GM18508 (cell line): ENCODE measurements around the gene ADNP.

Source experiments
- ATAC-seq: cut with Tn5 transposase; IDR thresholded peaks from one replicate; pipeline ENCODE4 v1.9.1; 2021; ENCODE audit warnings: moderate number of reproducible peaks; ENCODE audit not compliant: insufficient read depth, unreplicated experiment

Gene ADNP

GRCh38 chr20:50876063-50876685 lies 55.1 kb downstream of the ADNP start:
- ATAC-seq, result no peak

GRCh38 chr20:50874758-50875665 lies 56.2 kb downstream of the ADNP start:
- ATAC-seq, result no peak

- no peak for ATAC-seq
These were observed 57.0 kb downstream of the ADNP start for GRCh38 chr20:50874111-50874757.

- ATAC-seq, result no peak
These were observed 57.7 kb downstream of the ADNP start for GRCh38 chr20:50873585-50873984.

GRCh38 chr20:50872560-50873425 lies 58.4 kb downstream of the ADNP start:
- no peak for ATAC-seq

- ATAC-seq, result no peak
These were observed 60.6 kb downstream of the ADNP start for GRCh38 chr20:50870561-50871161.

GRCh38 chr20:50868509-50869495 lies 62.4 kb downstream of the ADNP start:
- no peak for ATAC-seq

- ATAC-seq, result no peak
These were observed 63.4 kb downstream of the ADNP start for GRCh38 chr20:50867805-50868204.

GRCh38 chr20:50866831-50867230 lies 64.4 kb downstream of the ADNP start:
- no peak for ATAC-seq

GRCh38 chr20:50866036-50866685 lies 65.1 kb downstream of the ADNP start:
- no peak for ATAC-seq

- ATAC-seq, result no peak
These were observed 65.6 kb downstream of the ADNP start for GRCh38 chr20:50865591-50865990.

- ATAC-seq, result no peak
These were observed 66.1 kb downstream of the ADNP start for GRCh38 chr20:50865114-50865513.

- no peak for ATAC-seq
These were observed 68.7 kb downstream of the ADNP start for GRCh38 chr20:50862546-50862945.

GRCh38 chr20:50861012-50861411 lies 70.2 kb downstream of the ADNP start:
- ATAC-seq, result no peak

- no peak for ATAC-seq
These were observed 72.1 kb downstream of the ADNP start for GRCh38 chr20:50859161-50859560.

- ATAC-seq, result no peak
These were observed 72.7 kb downstream of the ADNP start for GRCh38 chr20:50858525-50858924.

GRCh38 chr20:50857348-50857747 lies 73.9 kb downstream of the ADNP start:
- ATAC-seq, result no peak

- ATAC-seq, result no peak
These were observed 74.7 kb downstream of the ADNP start for GRCh38 chr20:50856475-50857041.
